Lower leg skin (tissue), 4 donors: Measurements from ENCODE around the gene PLEKHG4. TPM values are rescaled to one million over a fixed set of nuclear protein-coding genes. Genes with fewer than 3 reads are reported as not detected.

Experiments used
- DNase-seq, 2 donors: peaks; one replicate each; pipeline ENCODE4 v3.0.0-alpha.2; 2019; ENCODE audit warnings: low spot score in 2 of 2
- H3K4me3 ChIP-seq: fragments of 200-600 bp; sonication (generic); 2 replicates; pipeline ENCODE4 v1.5.1; 2017; ENCODE audit warnings: mild to moderate bottlenecking, low read depth; ENCODE audit not compliant: poor library complexity, severe bottlenecking
- POLR2A ChIP-seq, 2 donors: fragments of 450-650 bp; IDR thresholded peaks; one replicate each; pipeline ENCODE4 v1.6.1; 2016 to 2017; ENCODE audit warnings: antibody characterized with exemption in 2 of 2, mild to moderate bottlenecking in 1 of 2, moderate library complexity in 1 of 2
- WGBS, 2 donors: methylation state at CpG; one replicate each; pipeline ENCODE4 v1.1.5; 2018; 5-methylcytosine and 5-hydroxymethylcytosine counted together
- intact Hi-C: fragments of 100-400 bp; cut with DNase I; formaldehyde crosslinking; loops from one replicate; pipeline ENCODE4 v1.15.0; 2023; ENCODE audit warnings: low total_unique reads
- total RNA-seq, 4 donors: library from RNA; depleted of rRNA; stranded (reverse); fragments of >200 nt; gene quantifications; one replicate each; pipeline ENCODE4 v1.1.0, GENCODE V29; 2016
- TF ChIP-seq, protein P1 (sequence below), 3 donors: fragments of 450-650 bp; IDR thresholded peaks; one replicate each; pipeline ENCODE4 v1.5.1; 2016; ENCODE audit warnings: antibody characterized with exemption in 3 of 3, mild to moderate bottlenecking in 3 of 3, moderate library complexity in 2 of 3

The PLEKHG4 gene
- total RNA-seq, 4 donors from 2014 or later: 16.6 to 28.0 (median 21.2) TPM

DNA sequence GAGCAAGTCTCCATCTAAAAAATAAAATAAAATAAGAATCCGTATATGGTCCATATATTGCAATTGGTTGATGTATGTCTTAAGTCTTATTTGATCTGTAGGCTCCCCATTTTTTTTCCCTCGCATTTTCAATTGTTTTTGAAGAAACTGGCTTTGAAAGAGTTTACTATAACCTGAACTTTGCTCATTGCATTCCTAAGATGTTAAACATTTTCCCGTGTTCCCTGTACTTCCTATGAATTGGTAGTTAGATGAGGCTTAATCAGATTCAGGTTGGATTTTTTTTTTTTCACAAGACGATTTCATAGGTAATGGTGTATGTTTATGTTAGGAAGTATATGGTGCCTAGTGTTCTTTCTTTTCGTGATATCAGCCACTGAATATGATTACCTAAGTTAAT lies 50.6 kb downstream of the PLEKHG4 start:
- WGBS, 2 donors: 67 to 68% methylated on average over 5 of the region's 5 CpGs
- DNase-seq: no peak
- H3K4me3 ChIP-seq: no peak overlapping the region
- intact Hi-C loops: loop anchor here (5.0 kb wide), 1 partner anchor 33 kb away; no protein-coding TSS in a partner anchor
- TF ChIP-seq, protein P1, sequence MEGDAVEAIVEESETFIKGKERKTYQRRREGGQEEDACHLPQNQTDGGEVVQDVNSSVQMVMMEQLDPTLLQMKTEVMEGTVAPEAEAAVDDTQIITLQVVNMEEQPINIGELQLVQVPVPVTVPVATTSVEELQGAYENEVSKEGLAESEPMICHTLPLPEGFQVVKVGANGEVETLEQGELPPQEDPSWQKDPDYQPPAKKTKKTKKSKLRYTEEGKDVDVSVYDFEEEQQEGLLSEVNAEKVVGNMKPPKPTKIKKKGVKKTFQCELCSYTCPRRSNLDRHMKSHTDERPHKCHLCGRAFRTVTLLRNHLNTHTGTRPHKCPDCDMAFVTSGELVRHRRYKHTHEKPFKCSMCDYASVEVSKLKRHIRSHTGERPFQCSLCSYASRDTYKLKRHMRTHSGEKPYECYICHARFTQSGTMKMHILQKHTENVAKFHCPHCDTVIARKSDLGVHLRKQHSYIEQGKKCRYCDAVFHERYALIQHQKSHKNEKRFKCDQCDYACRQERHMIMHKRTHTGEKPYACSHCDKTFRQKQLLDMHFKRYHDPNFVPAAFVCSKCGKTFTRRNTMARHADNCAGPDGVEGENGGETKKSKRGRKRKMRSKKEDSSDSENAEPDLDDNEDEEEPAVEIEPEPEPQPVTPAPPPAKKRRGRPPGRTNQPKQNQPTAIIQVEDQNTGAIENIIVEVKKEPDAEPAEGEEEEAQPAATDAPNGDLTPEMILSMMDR (IDR thresholded peaks at IDR 0.05): no peak
- TF ChIP-seq POLR2A (IDR thresholded peaks at IDR 0.05): no peak

DNA sequence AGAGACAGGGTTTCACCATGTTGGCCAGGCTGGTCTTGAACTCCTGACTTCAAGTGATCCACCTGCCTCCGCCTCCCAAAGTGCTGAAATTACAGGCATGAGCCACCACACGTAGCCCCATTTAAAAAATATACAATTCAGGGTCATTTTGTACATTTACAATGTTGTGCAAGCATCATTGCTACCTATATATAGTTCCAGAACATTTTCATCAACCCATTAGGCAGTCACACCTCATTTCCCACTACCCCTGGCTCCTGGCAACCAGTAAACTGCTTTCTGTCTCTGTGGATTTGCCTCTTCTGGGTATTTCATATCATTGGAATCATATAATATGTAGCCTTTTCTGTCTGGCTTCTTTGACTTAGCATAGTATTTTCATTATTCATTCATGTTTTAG lies 54.0 kb downstream of the PLEKHG4 start:
- H3K4me3 ChIP-seq: no peak overlapping the region
- no peak for TF ChIP-seq POLR2A (IDR thresholded peaks at IDR 0.05)
- TF ChIP-seq, protein P1 (IDR thresholded peaks at IDR 0.05): no peak
- WGBS, 2 donors: 77 to 85% methylated on average over 2 of the region's 2 CpGs
- intact Hi-C loops: loop anchor here (5.0 kb wide), 1 partner anchor 36 kb away; no protein-coding TSS in a partner anchor
- DNase-seq: no peak

DNA sequence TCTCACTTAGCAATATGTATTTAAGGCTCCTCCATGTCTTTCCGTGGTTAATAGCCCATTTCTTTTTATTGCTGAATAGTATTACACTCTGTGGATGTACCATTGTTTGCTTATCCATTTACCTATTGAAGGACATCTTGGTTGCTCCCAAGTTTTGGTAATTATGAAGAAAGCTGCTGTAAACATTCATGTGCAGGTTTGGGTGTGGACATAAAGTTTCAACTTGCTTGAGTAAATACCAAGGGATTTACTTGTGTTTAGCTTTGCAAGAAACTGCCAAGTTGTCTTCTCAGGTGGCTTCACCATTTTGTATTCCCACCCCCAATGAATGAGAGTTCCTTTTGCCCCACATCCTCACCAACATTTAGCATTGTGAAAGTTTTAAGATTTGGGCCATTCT lies 56.8 kb downstream of the PLEKHG4 start:
- WGBS, 2 donors: 79 to 94% methylated on average over 1 of the region's 1 CpG
- no peak overlapping the region for H3K4me3 ChIP-seq
- intact Hi-C loops: no loop called here
- TF ChIP-seq POLR2A (IDR thresholded peaks at IDR 0.05): no peak
- TF ChIP-seq, protein P1 (IDR thresholded peaks at IDR 0.05): no peak
- DNase-seq: no peak

DNA sequence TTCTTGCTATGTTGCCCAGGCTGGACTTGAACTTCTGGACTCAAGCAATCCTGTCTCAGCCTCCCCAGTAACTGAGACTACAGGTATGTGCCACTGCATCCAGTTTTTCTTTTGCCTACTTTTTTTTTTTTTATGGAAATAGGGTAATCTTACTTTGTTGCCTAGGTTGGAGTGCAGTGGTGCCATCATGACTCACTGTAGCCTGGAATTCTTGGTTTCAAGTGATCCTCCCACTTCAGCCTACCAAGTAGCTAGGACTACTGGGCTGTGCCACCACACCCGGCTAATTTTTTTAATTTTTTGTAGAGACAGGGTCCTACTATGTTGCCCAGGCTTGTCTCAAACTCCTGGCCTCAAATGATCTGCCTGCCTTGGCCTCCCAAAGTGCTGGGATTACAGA lies 57.3 kb downstream of the PLEKHG4 start:
- TF ChIP-seq POLR2A (IDR thresholded peaks at IDR 0.05): no peak
- TF ChIP-seq, protein P1 (IDR thresholded peaks at IDR 0.05): no peak
- intact Hi-C loops: no loop called here
- H3K4me3 ChIP-seq: no peak overlapping the region
- no peak for DNase-seq
- WGBS, 2 donors: 54 to 72% methylated on average over 1 of the region's 1 CpG

Other genes with a start within 250 kb of the PLEKHG4 start
- gene PHAF1, start 169.6 kb upstream of the PLEKHG4 start, total RNA-seq: 10 to 100 TPM; 39.7 to 51.1 (median 46.8) TPM
- gene B3GNT9, start 128.5 kb upstream of the PLEKHG4 start, total RNA-seq: 10 to 100 TPM; 10.3 to 18.0 (median 13.3) TPM
- 10 to 100 TPM; 46.3 to 51.0 (median 49.4) TPM for gene TRADD, start 119.6 kb upstream of the PLEKHG4 start, total RNA-seq
- 10 to 100 TPM; 47.3 to 97.8 (median 67.9) TPM for gene FBXL8, start 119.6 kb upstream of the PLEKHG4 start, total RNA-seq
- gene HSF4, start 114.8 kb upstream of the PLEKHG4 start, total RNA-seq: 100 to 1,000 TPM in 1 of 4 donors, 10 to 100 TPM in 3; 48.3 to 131 (median 64.7) TPM
- gene NOL3, start 109.0 kb upstream of the PLEKHG4 start, total RNA-seq: 100 to 1,000 TPM in 2 of 4 donors, 10 to 100 TPM in 2; 84.3 to 139 (median 115) TPM
- gene MATCAP1, start 95.6 kb upstream of the PLEKHG4 start, total RNA-seq: 1 to 10 TPM; 5.1 to 8.9 (median 7.3) TPM
- gene EXOC3L1, start 89.4 kb upstream of the PLEKHG4 start, total RNA-seq: 1 to 10 TPM in 3 of 4 donors, under 1 TPM in 1; 0.95 to 3.8 (median 1.7) TPM
- gene E2F4, start 87.4 kb upstream of the PLEKHG4 start, total RNA-seq: 10 to 100 TPM; 56.8 to 74.8 (median 68.1) TPM
- gene ELMO3, start 80.4 kb upstream of the PLEKHG4 start, total RNA-seq: 10 to 100 TPM; 37.2 to 62.2 (median 51.6) TPM
- 10 to 100 TPM; 20.8 to 40.3 (median 31.0) TPM for gene TMEM208, start 52.4 kb upstream of the PLEKHG4 start, total RNA-seq
- 10 to 100 TPM in 1 of 4 donors, 1 to 10 TPM in 3; 6.3 to 15.6 (median 8.4) TPM for gene FHOD1, start 32.1 kb upstream of the PLEKHG4 start, total RNA-seq
- under 1 TPM; 0.04 to 0.83 (median 0.64) TPM for gene SLC9A5, start 30.6 kb upstream of the PLEKHG4 start, total RNA-seq
- under 1 TPM in 2 of 4 donors, not detected in 2; 0.11 to 0.32 TPM for gene KCTD19, start 47.2 kb downstream of the PLEKHG4 start, total RNA-seq
- gene LRRC36, start 47.3 kb downstream of the PLEKHG4 start, total RNA-seq: under 1 TPM in 2 of 4 donors, not detected in 2; 0.26 to 0.64 TPM
- 100 to 1,000 TPM in 2 of 4 donors, 10 to 100 TPM in 2; 29.6 to 197 (median 89.7) TPM for gene TPPP3, start 114.0 kb downstream of the PLEKHG4 start, total RNA-seq
- 10 to 100 TPM; 15.1 to 24.7 (median 21.4) TPM for gene ZDHHC1, start 136.9 kb downstream of the PLEKHG4 start, total RNA-seq
- gene HSD11B2, start 151.6 kb downstream of the PLEKHG4 start, total RNA-seq: 100 to 1,000 TPM in 1 of 4 donors, 10 to 100 TPM in 3; 63.2 to 121 (median 80.8) TPM
- gene ATP6V0D1, start 201.6 kb downstream of the PLEKHG4 start, total RNA-seq: 100 to 1,000 TPM; 114 to 141 (median 131) TPM
- gene AGRP, start 204.0 kb downstream of the PLEKHG4 start, total RNA-seq: not detected
- 10 to 100 TPM; 19.3 to 28.6 (median 23.6) TPM for gene RIPOR1, start 249.3 kb downstream of the PLEKHG4 start, total RNA-seq